ENCODE results near the gene JADE1. TPM values are rescaled to one million over a fixed set of nuclear protein-coding genes. Genes with fewer than 3 reads are reported as not detected.

Gene JADE1
- polyA plus RNA-seq, 2 of the 4 experiments (the other 2 are of a cell fraction): 23.7 to 54.6 TPM

- POLR2A ChIA-PET: no interaction called here
- TF ChIP-seq FOSB (CRISPR knock-in tag; IDR thresholded peaks at IDR 0.05): no peak
- TF ChIP-seq CEBPB (IDR thresholded peaks at IDR 0.05): no peak
- TF ChIP-seq ZFP36 (IDR thresholded peaks at IDR 0.05; ENCODE audit: borderline replicate concordance, partially characterized antibody): no peak
- no peak for TF ChIP-seq GATA3 (IDR thresholded peaks at IDR 0.05; ENCODE audit: borderline replicate concordance)
- no peak for TF ChIP-seq HES2 (IDR thresholded peaks at IDR 0.05)
- no peak for TF ChIP-seq HOXB5 (CRISPR knock-in tag; IDR thresholded peaks at IDR 0.05)
- TF ChIP-seq JUNB (IDR thresholded peaks at IDR 0.05): no peak
- no peak for TF ChIP-seq MYC (IDR thresholded peaks at IDR 0.05; ENCODE audit: borderline replicate concordance, low read length)
- no peak for TF ChIP-seq SMC3 (IDR thresholded peaks at IDR 0.05)
- TF ChIP-seq, protein P1, sequence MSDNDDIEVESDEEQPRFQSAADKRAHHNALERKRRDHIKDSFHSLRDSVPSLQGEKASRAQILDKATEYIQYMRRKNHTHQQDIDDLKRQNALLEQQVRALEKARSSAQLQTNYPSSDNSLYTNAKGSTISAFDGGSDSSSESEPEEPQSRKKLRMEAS (IDR thresholded peaks at IDR 0.05): no peak
- TF ChIP-seq ESRRA (IDR thresholded peaks at IDR 0.05; ENCODE audit: borderline replicate concordance, low read length): no peak
- TF ChIP-seq, protein P2, sequence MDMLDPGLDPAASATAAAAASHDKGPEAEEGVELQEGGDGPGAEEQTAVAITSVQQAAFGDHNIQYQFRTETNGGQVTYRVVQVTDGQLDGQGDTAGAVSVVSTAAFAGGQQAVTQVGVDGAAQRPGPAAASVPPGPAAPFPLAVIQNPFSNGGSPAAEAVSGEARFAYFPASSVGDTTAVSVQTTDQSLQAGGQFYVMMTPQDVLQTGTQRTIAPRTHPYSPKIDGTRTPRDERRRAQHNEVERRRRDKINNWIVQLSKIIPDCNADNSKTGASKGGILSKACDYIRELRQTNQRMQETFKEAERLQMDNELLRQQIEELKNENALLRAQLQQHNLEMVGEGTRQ (IDR thresholded peaks at IDR 0.05): no peak
- TF ChIP-seq NR3C1 (IDR thresholded peaks at IDR 0.05): no peak
- TF ChIP-seq FOXS1 (CRISPR knock-in tag; IDR thresholded peaks at IDR 0.05): no peak
- no peak for TF ChIP-seq CHD2 (IDR thresholded peaks at IDR 0.05; ENCODE audit: low read length, partially characterized antibody)
- TF ChIP-seq CBX2 (IDR thresholded peaks at IDR 0.05; ENCODE audit: borderline replicate concordance, low read depth): no peak
- no peak for TF ChIP-seq RFX5 (IDR thresholded peaks at IDR 0.05)
- TF ChIP-seq TFCP2L1 (CRISPR knock-in tag; IDR thresholded peaks at IDR 0.05): no peak
- TF ChIP-seq PHF8 (IDR thresholded peaks at IDR 0.05; ENCODE audit: borderline replicate concordance, low read depth): no peak
- CTCF ChIA-PET: interaction anchor here (1.0 to 1.1 kb wide), 3 partner anchors 8 to 129 kb away, joined by 3 read pairs; no protein-coding TSS in a partner anchor
- Histone ChIP-seq H3K4me3 (no peak overlapping the region), H3K4me2 (no peak overlapping the region), H3K9me3 (no peaks in the 10 kb centered on the region), H3K27ac (no peak overlapping the region), H3K4me1 (no peaks in the 10 kb centered on the region)
- ATAC-seq (no peak), DNase-seq (ENCODE audit: low read depth in 1 of 2, low spot score in 1 of 2) (no peak), FAIRE-seq (no peak)
- WGBS (ENCODE audit: missing lambda C conversion rate): 94% methylated on average over 7 of the region's 7 CpGs
Measured at GRCh38 chr4:128855621-128856020, 46.1 kb downstream of the JADE1 start.

GRCh38 chr4:128856246-128856645 lies 46.7 kb downstream of the JADE1 start:
- CTCF ChIA-PET: interaction anchor here (1.1 kb wide), 1 partner anchor 28 kb away, joined by 3 read pairs; no protein-coding TSS in a partner anchor
- WGBS (ENCODE audit: missing lambda C conversion rate): no CpG with 5 or more reads among the region's 2 CpGs
- no peaks in the 10 kb centered on the region for H3K9me3 ChIP-seq

More at GRCh38 chr4:128856246-128856645, 46.7 kb downstream of the JADE1 start:
- Histone ChIP-seq H3K4me1 (no peaks in the 10 kb centered on the region), H3K27ac (no peak overlapping the region), H3K4me2 (no peak overlapping the region), H3K4me3 (no peak overlapping the region)
- no peak for FAIRE-seq
- no peak for ATAC-seq
- no peak for DNase-seq (ENCODE audit: low read depth in 1 of 2, low spot score in 1 of 2)
- TF ChIP-seq SMC3 (IDR thresholded peaks at IDR 0.05): no peak
- TF ChIP-seq CBX2 (IDR thresholded peaks at IDR 0.05; ENCODE audit: borderline replicate concordance, low read depth): no peak
- TF ChIP-seq HDAC2 (IDR thresholded peaks at IDR 0.05): no peak
- TF ChIP-seq MAFK (IDR thresholded peaks at IDR 0.05; ENCODE audit: partially characterized antibody): no peak
- TF ChIP-seq CHD4 (IDR thresholded peaks at IDR 0.05; ENCODE audit: borderline replicate concordance): no peak
- TF ChIP-seq TP53 (CRISPR knock-in tag; IDR thresholded peaks at IDR 0.05): no peak
- no peak for TF ChIP-seq CHD2 (IDR thresholded peaks at IDR 0.05; ENCODE audit: low read length, partially characterized antibody)
- no peak for TF ChIP-seq HOXB5 (CRISPR knock-in tag; IDR thresholded peaks at IDR 0.05)
- no peak for TF ChIP-seq JUNB (IDR thresholded peaks at IDR 0.05)
- TF ChIP-seq, protein P3, sequence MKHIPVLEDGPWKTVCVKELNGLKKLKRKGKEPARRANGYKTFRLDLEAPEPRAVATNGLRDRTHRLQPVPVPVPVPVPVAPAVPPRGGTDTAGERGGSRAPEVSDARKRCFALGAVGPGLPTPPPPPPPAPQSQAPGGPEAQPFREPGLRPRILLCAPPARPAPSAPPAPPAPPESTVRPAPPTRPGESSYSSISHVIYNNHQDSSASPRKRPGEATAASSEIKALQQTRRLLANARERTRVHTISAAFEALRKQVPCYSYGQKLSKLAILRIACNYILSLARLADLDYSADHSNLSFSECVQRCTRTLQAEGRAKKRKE (CRISPR knock-in tag; IDR thresholded peaks at IDR 0.05; ENCODE audit: low read depth): no peak
- no peak for TF ChIP-seq KDM1A (IDR thresholded peaks at IDR 0.05; ENCODE audit: low read depth)
- no peak for TF ChIP-seq RCOR1 (IDR thresholded peaks at IDR 0.05; ENCODE audit: low read depth, low read length)
- TF ChIP-seq ZC3H11A (IDR thresholded peaks at IDR 0.05): no peak
- no peak for TF ChIP-seq NFE2L2 (conservative IDR thresholded peaks at IDR 0.05; ENCODE audit: low read length)
- TF ChIP-seq HOXB13 (CRISPR knock-in tag; IDR thresholded peaks at IDR 0.05; ENCODE audit: low read depth): no peak
- TF ChIP-seq, protein P4, sequence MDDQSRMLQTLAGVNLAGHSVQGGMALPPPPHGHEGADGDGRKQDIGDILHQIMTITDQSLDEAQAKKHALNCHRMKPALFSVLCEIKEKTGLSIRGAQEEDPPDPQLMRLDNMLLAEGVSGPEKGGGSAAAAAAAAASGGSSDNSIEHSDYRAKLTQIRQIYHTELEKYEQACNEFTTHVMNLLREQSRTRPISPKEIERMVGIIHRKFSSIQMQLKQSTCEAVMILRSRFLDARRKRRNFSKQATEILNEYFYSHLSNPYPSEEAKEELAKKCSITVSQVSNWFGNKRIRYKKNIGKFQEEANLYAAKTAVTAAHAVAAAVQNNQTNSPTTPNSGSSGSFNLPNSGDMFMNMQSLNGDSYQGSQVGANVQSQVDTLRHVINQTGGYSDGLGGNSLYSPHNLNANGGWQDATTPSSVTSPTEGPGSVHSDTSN (IDR thresholded peaks at IDR 0.05): no peak
- POLR2A ChIA-PET: interaction anchor here (0.6 kb wide), 1 partner anchor 704 kb away, joined by 3 read pairs; no protein-coding TSS in a partner anchor
